ENCODE data around the gene MAP7. TPM values are rescaled to one million over a fixed set of nuclear protein-coding genes. Genes with fewer than 3 reads are reported as not detected.

MAP7 gene
- polyA plus RNA-seq, 1 donor from 2014 or later = 5.1 TPM

DNA sequence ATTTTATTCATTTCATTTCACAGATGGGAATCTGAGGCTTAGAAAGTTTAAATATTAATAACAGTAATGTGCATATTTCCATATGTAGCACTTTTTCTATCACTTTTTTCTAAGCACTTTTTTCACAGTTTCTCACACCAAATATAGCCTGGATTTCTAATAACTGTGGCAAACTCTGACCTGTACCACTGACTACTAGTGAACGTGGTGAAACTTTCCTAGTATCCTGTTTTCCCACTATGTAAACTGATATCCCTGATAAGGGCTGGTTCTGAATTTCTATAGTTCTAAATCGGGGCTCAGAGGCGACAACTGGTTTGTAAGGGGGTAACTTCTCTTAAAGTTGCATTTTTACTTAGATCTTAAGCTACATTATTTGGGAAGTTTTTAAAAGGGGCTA is 32.6 kb downstream of the MAP7 start:
- H3K36me3 ChIP-seq (ENCODE audit: insufficient read depth, low read length) = no peaks in the 10 kb centered on the region
- no peak overlapping the region for H3K9ac ChIP-seq (ENCODE audit: low read length)
- H3K27ac ChIP-seq (ENCODE audit: low read length) = no peak overlapping the region
- no peaks in the 10 kb centered on the region for H3F3A ChIP-seq (ENCODE audit: insufficient read depth, low read length, poor library complexity, severe bottlenecking)
- H2AFZ ChIP-seq (ENCODE audit: low read depth, low read length) = no peak overlapping the region
- H3K4me3 ChIP-seq (ENCODE audit: low read length) = no peak overlapping the region
- no peaks in the 10 kb centered on the region for H4K20me1 ChIP-seq (ENCODE audit: insufficient read depth)
- H3K4me2 ChIP-seq (ENCODE audit: low read length) = no peak overlapping the region
- H3K79me2 ChIP-seq (replicated peaks; ENCODE audit: insufficient read depth, low read length) = no peaks in the 10 kb centered on the region
- H3K27me3 ChIP-seq (ENCODE audit: insufficient read depth, low read depth, low read length) = no peaks in the 10 kb centered on the region
- no peaks in the 10 kb centered on the region for H3K9me3 ChIP-seq (ENCODE audit: low read length)
- H3K9me2 ChIP-seq (ENCODE audit: insufficient read depth, low read length) = no peaks in the 10 kb centered on the region
- TF ChIP-seq TAF1 (IDR thresholded peaks at IDR 0.05; ENCODE audit: low read depth) = no peak
- TF ChIP-seq RAD21 (conservative IDR thresholded peaks at IDR 0.05) = no peak
- TF ChIP-seq, protein P1, sequence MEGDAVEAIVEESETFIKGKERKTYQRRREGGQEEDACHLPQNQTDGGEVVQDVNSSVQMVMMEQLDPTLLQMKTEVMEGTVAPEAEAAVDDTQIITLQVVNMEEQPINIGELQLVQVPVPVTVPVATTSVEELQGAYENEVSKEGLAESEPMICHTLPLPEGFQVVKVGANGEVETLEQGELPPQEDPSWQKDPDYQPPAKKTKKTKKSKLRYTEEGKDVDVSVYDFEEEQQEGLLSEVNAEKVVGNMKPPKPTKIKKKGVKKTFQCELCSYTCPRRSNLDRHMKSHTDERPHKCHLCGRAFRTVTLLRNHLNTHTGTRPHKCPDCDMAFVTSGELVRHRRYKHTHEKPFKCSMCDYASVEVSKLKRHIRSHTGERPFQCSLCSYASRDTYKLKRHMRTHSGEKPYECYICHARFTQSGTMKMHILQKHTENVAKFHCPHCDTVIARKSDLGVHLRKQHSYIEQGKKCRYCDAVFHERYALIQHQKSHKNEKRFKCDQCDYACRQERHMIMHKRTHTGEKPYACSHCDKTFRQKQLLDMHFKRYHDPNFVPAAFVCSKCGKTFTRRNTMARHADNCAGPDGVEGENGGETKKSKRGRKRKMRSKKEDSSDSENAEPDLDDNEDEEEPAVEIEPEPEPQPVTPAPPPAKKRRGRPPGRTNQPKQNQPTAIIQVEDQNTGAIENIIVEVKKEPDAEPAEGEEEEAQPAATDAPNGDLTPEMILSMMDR (IDR thresholded peaks at IDR 0.05; ENCODE audit: poor library complexity, severe bottlenecking) = no peak
- no peak for TF ChIP-seq EP300 (conservative IDR thresholded peaks at IDR 0.05; ENCODE audit: poor library complexity, severe bottlenecking)
- TF ChIP-seq, protein P2, sequence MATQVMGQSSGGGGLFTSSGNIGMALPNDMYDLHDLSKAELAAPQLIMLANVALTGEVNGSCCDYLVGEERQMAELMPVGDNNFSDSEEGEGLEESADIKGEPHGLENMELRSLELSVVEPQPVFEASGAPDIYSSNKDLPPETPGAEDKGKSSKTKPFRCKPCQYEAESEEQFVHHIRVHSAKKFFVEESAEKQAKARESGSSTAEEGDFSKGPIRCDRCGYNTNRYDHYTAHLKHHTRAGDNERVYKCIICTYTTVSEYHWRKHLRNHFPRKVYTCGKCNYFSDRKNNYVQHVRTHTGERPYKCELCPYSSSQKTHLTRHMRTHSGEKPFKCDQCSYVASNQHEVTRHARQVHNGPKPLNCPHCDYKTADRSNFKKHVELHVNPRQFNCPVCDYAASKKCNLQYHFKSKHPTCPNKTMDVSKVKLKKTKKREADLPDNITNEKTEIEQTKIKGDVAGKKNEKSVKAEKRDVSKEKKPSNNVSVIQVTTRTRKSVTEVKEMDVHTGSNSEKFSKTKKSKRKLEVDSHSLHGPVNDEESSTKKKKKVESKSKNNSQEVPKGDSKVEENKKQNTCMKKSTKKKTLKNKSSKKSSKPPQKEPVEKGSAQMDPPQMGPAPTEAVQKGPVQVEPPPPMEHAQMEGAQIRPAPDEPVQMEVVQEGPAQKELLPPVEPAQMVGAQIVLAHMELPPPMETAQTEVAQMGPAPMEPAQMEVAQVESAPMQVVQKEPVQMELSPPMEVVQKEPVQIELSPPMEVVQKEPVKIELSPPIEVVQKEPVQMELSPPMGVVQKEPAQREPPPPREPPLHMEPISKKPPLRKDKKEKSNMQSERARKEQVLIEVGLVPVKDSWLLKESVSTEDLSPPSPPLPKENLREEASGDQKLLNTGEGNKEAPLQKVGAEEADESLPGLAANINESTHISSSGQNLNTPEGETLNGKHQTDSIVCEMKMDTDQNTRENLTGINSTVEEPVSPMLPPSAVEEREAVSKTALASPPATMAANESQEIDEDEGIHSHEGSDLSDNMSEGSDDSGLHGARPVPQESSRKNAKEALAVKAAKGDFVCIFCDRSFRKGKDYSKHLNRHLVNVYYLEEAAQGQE (IDR thresholded peaks at IDR 0.05; ENCODE audit: borderline replicate concordance) = no peak
- TF ChIP-seq EZH2 (IDR thresholded peaks at IDR 0.05; ENCODE audit: borderline replicate concordance, insufficient read depth, low read length, poor library complexity, severe bottlenecking) = no peak
- no peak for TF ChIP-seq SMC3 (conservative IDR thresholded peaks at IDR 0.05; ENCODE audit: poor library complexity)
- TF ChIP-seq MXI1 (conservative IDR thresholded peaks at IDR 0.05; ENCODE audit: poor library complexity, severe bottlenecking) = no peak
- TF ChIP-seq POLR2AphosphoS5 (IDR thresholded peaks at IDR 0.05) = no peak

DNA sequence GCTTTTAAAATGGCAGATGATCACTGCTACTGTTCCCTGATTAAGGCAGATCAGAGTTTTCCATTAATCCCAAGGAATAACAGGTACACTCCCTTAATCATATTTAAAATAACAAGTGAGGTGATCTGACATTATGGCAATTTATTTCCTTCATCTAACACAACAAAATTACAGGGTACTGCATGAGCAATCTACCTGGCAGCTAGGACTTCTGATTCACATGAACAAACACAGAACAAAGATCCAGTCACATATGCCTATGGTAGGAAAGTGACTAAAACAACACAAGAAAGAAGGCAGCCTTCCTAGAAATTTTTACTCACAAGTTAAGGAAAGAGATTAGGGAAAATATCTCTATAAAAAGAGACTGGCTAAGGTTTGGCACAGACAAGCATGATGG is 33.2 kb downstream of the MAP7 start:
- no peaks in the 10 kb centered on the region for H3F3A ChIP-seq (ENCODE audit: insufficient read depth, low read length, poor library complexity, severe bottlenecking)
- H3K36me3 ChIP-seq (ENCODE audit: insufficient read depth, low read length) = no peaks in the 10 kb centered on the region
- no peaks in the 10 kb centered on the region for H3K79me2 ChIP-seq (replicated peaks; ENCODE audit: insufficient read depth, low read length)
- no peak overlapping the region for H3K9ac ChIP-seq (ENCODE audit: low read length)
- no peaks in the 10 kb centered on the region for H3K27me3 ChIP-seq (ENCODE audit: insufficient read depth, low read depth, low read length)
- H4K20me1 ChIP-seq (ENCODE audit: insufficient read depth) = no peaks in the 10 kb centered on the region
- H3K9me2 ChIP-seq (ENCODE audit: insufficient read depth, low read length) = no peaks in the 10 kb centered on the region
- no peak overlapping the region for H2AFZ ChIP-seq (ENCODE audit: low read depth, low read length)
- H3K9me3 ChIP-seq (ENCODE audit: low read length) = no peaks in the 10 kb centered on the region
- H3K4me2 ChIP-seq (ENCODE audit: low read length) = no peak overlapping the region
- no peak overlapping the region for H3K4me3 ChIP-seq (ENCODE audit: low read length)
- no peak overlapping the region for H3K27ac ChIP-seq (ENCODE audit: low read length)
- TF ChIP-seq POLR2AphosphoS5 (IDR thresholded peaks at IDR 0.05) = no peak
- TF ChIP-seq, protein P2 (IDR thresholded peaks at IDR 0.05; ENCODE audit: borderline replicate concordance) = no peak
- TF ChIP-seq SMC3 (conservative IDR thresholded peaks at IDR 0.05; ENCODE audit: poor library complexity) = no peak
- TF ChIP-seq EZH2 (IDR thresholded peaks at IDR 0.05; ENCODE audit: borderline replicate concordance, insufficient read depth, low read length, poor library complexity, severe bottlenecking) = no peak
- no peak for TF ChIP-seq MXI1 (conservative IDR thresholded peaks at IDR 0.05; ENCODE audit: poor library complexity, severe bottlenecking)
- TF ChIP-seq TAF1 (IDR thresholded peaks at IDR 0.05; ENCODE audit: low read depth) = no peak
- TF ChIP-seq EP300 (conservative IDR thresholded peaks at IDR 0.05; ENCODE audit: poor library complexity, severe bottlenecking) = no peak
- no peak for TF ChIP-seq RAD21 (conservative IDR thresholded peaks at IDR 0.05)
- TF ChIP-seq, protein P1 (IDR thresholded peaks at IDR 0.05; ENCODE audit: poor library complexity, severe bottlenecking) = no peak

Data from neural cell (in vitro differentiated cells).